GM19397 (cell line): ENCODE results near the gene BIN1.
"Not testable (repeated sequence)": the region's sequence is repeated elsewhere in the genome, so short reads cannot be mapped to it uniquely, and the experiment has no call there.

Experiments
- ATAC-seq: cut with Tn5 transposase; IDR thresholded peaks from one replicate; pipeline ENCODE4 v1.9.1; 2021; ENCODE audit warnings: mild to moderate bottlenecking, moderate library complexity; ENCODE audit not compliant: unreplicated experiment

BIN1 gene

GRCh38 chr2:127134235-127134634 is 27.3 kb upstream of the BIN1 start:
- no peak for ATAC-seq

GRCh38 chr2:127133793-127134192 is 26.8 kb upstream of the BIN1 start:
- no peak for ATAC-seq

- no peak for ATAC-seq
These were observed 23.5 kb upstream of the BIN1 start for GRCh38 chr2:127130421-127130820.

- no peak for ATAC-seq
These were observed 23.0 kb upstream of the BIN1 start for GRCh38 chr2:127129937-127130336.

- peak; percentile 87 for ATAC-seq
These were observed 21.5 kb upstream of the BIN1 start for GRCh38 chr2:127128445-127128904.

- no peak for ATAC-seq
These were observed 18.9 kb upstream of the BIN1 start for GRCh38 chr2:127125821-127126220.

GRCh38 chr2:127124426-127124825 is 17.5 kb upstream of the BIN1 start:
- ATAC-seq = no peak

- ATAC-seq = no peak
These were observed 15.5 kb upstream of the BIN1 start for GRCh38 chr2:127122361-127123027.

- ATAC-seq = no peak
These were observed 14.8 kb upstream of the BIN1 start for GRCh38 chr2:127121776-127122176.

- ATAC-seq = no peak
These were observed 14.4 kb upstream of the BIN1 start for GRCh38 chr2:127121353-127121752.

- not testable (repeated sequence) for ATAC-seq
These were observed 13.5 kb upstream of the BIN1 start for GRCh38 chr2:127120408-127120807.

- no peak for ATAC-seq
These were observed 11.5 kb upstream of the BIN1 start for GRCh38 chr2:127118467-127118866.

GRCh38 chr2:127118038-127118437 is 11.1 kb upstream of the BIN1 start:
- ATAC-seq = no peak

GRCh38 chr2:127117603-127118002 is 10.6 kb upstream of the BIN1 start:
- ATAC-seq = no peak

- ATAC-seq = no peak
These were observed 8.7 kb upstream of the BIN1 start for GRCh38 chr2:127115471-127116199.

GRCh38 chr2:127110985-127111384 is 4.0 kb upstream of the BIN1 start:
- ATAC-seq = no peak

- ATAC-seq = no peak
These were observed 1.2 kb upstream of the BIN1 start for GRCh38 chr2:127108090-127108523.

GRCh38 chr2:127107622-127107999 is 657 bp upstream of the BIN1 start:
- ATAC-seq = peak; percentile 4

- peak; percentile 34 for ATAC-seq
These were observed 430 bp downstream of the BIN1 start for GRCh38 chr2:127106457-127106990.

GRCh38 chr2:127105656-127106456 is 1.1 kb downstream of the BIN1 start:
- peak; percentile 1 for ATAC-seq
